ENCODE results near the gene CHD8.
"Not testable (repeated sequence)": the region's sequence is repeated elsewhere in the genome, so short reads cannot be mapped to it uniquely, and the experiment has no call there.

CHD8 gene

DNA sequence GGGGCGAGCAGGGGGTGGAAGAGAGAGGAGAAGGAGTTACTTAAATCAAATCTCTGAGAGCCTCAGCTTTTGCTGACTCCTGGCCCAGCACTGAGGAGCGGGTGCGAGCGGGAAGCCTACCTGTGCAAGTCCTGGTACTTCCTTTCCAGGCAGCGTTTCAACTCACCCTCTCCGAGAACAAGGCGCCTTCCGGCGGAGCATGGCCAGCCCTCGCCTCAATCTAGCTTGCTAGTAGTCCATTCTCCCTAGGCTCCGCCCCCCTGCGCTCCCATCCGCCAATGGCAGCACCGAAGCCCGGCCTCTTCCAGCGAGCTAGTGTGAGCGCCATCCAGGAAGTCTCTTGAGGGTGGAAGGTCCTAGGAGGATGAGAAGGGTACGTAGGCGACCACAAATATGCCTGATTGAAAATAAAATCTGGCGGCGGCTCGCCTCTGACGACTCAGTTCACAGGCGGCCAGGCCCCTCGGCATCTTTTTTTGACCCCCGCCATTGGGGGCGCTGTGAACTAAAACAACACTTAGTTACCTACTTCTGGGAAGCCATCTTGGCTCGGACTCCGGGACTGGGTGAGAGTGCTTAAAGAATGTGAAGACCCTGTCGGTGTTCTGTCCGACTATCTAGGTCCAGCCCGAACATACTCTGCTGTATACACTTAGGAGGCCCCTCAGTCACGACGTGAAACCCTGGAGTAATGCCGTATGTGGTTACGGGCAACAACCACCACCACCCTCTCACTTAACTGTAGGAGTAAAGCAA lies at the start of gene CHD8:
CHD8 (minus strand) TSS at position 212 of the 756 bp plus-strand sequence. CDS start 24,480 bp downstream, outside the sequence.
- DNase-seq (ENCODE audit: low spot score): peak; percentile 99

DNA sequence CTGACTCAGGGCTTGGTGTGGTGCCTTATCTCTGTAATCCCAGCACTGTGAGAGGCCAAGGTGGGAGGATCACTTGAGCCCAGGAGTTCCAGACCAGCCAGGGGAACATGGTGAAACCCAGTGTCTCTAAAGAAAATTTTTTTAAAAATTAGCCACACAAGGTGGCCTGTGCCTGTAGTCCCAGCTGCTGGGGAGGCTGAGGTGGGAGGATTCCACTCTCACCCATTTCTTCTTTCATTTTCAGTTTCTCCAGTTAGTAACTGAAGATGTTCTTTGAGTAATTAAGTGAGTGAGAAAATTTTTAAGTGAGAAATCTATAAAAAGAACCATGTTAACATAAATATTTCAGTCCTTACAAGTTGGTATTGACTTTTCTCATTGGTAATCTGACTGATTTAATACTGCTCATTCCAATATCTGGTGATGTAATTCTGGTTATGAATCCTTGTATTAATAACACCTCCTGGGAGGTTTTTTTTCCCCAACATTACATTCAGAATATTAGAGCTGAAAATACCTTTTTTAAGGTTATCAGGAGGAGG lies 49.2 kb upstream of the CHD8 start:
- no peak for DNase-seq (ENCODE audit: low spot score)

- DNase-seq (ENCODE audit: low spot score): no peak
Observed at GRCh38 chr14:21503376-21503775, 47.5 kb upstream of the CHD8 start.

- no peak for DNase-seq (ENCODE audit: low spot score)
Observed at GRCh38 chr14:21501568-21501967, 45.6 kb upstream of the CHD8 start.

GRCh38 chr14:21498540-21499526 lies 42.9 kb upstream of the CHD8 start:
- peak; percentile 47 for DNase-seq (ENCODE audit: low spot score)

DNA sequence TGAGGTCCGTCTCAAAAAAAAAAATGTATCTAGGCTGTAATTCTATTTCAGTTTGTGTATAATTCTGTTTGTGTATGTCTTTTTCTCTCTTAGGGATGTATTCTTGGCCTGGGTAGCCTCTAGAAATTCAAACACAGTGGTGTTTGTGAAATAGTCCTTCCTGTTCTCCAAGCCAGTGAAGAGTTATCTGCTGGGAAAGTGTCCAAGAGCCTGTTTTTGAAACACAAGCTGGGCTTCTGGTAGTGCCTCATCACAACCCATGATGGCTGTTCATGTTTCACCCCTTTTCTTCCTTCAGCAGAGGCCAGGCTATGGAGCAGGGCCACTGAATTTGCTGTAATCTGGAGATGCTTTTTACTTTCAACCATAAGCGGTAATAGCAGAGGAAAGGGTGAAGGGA lies 40.5 kb upstream of the CHD8 start:
- no peak for DNase-seq (ENCODE audit: low spot score)

- no peak for DNase-seq (ENCODE audit: low spot score)
Observed at GRCh38 chr14:21494902-21495762, 39.2 kb upstream of the CHD8 start.

GRCh38 chr14:21486640-21487087 lies 30.7 kb upstream of the CHD8 start:
- peak; percentile 71 for DNase-seq (ENCODE audit: low spot score)

GRCh38 chr14:21476925-21477681 lies 21.2 kb upstream of the CHD8 start, which contains the start of the genes RAB2B and TOX4:
TSS of gene RAB2B (minus strand) at chr14:21476959. CDS start at chr14:21476872, 87 bp downstream.
TSS of gene TOX4 (plus strand) at chr14:21477195. CDS start at chr14:21477279, 84 bp downstream.
- DNase-seq (ENCODE audit: low spot score): peak; percentile 96

DNA sequence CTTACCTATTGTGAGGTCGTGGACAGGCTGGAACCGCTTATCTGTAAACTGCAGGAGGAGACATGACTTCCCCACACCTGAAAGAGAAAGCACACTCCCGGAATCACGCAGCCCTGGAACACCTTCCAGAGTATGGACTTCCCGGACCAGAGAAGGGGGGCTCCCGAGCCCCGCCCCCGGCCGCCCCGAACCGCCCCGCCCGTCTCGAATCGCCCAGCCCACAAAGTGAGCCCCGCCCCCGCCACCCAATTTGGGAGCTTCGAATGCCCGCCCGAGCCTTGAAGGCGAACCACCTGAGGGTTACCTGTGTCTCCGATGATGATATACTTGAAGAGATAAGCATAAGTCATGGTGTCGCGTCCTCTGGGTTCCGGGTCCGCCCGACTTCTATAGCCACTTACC lies 20.6 kb upstream of the CHD8 start:
- peak; percentile 88 for DNase-seq (ENCODE audit: low spot score)

- no peak for DNase-seq (ENCODE audit: low spot score)
Observed at GRCh38 chr14:21475767-21476522, 20.0 kb upstream of the CHD8 start.

- DNase-seq (ENCODE audit: low spot score): no peak
Observed at GRCh38 chr14:21467616-21468015, 11.7 kb upstream of the CHD8 start.

- DNase-seq (ENCODE audit: low spot score): peak; percentile 46
Observed at GRCh38 chr14:21455592-21455911, 371 bp downstream of the CHD8 start.

- no peak for DNase-seq (ENCODE audit: low spot score)
Observed at GRCh38 chr14:21454843-21455544, 929 bp downstream of the CHD8 start.

GRCh38 chr14:21449899-21450216 lies 6.1 kb downstream of the CHD8 start:
- no peak for DNase-seq (ENCODE audit: low spot score)

GRCh38 chr14:21442657-21443056 lies 13.3 kb downstream of the CHD8 start:
- DNase-seq (ENCODE audit: low spot score): not testable (repeated sequence)

DNA sequence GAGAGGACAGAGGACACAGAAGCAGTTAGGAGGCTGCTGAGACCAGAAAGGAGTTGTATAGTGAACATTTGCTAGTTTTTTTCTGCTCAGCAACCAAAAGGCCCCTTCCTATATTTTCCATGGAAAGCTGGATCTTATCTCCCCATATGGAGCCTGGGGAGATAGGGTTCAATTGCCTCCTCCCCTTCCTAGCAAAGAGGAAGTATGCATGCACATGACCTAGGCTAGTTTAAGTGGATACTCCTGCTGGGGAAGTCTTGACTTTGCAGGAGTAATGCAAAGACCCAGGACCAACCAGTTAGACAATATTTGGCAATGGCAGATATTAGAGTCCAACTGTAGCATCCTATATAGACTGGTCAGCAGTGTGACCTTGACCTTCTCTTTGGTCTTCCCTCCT lies 15.1 kb downstream of the CHD8 start:
- DNase-seq (ENCODE audit: low spot score): no peak

DNA sequence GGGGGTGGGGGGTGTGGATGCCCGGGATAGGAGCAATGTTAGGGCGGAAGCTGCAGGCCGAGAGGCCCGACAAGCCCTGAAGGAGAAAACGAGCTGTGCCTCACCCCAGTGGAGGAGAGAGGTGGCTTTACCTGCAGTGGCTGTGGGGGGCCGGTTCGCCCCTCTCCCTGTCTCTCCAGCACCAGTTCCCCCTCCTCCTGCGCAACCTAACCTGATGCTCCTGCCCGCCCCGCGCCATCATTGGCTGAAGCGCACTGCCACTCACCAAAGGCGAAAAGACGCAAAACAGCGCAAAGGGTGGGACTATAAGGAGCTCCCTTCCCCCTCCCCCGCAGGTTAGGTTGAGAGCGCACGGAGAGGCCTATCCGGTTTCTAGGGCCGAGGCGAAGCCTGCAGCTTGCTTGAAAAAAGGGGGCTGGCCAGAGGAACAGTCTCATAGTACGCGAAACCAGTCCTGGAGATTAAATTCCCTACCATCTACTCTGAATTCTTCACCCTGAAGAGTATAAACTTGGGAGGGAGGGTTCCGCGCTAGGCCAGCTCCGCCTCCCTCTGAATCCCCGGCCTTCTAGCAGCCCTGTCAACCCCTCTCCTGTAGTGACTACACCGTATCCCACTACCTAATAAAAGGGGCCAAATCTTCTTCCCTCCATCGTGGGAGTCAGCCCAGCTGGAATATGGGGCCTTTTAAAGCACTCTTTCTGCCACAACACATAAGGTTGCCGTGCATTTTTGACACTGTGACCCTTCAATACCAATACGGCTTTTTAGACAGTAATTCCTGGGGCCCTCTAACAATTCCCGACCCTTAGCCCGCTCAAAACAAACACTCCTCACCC lies 18.6 kb downstream of the CHD8 start:
- peak; percentile 98 for DNase-seq (ENCODE audit: low spot score)

Measured in GM03348 (cell line).